GM23248 (cell line): Measurements from ENCODE around the gene TBC1D14.

ENCODE experiments used
- EZH2 ChIP-seq: fragments of 200-600 bp; sonication (generic); IDR thresholded peaks from 2 replicates; pipeline ENCODE4 v1.6.1; 2018; ENCODE audit warnings: antibody characterized with exemption, mild to moderate bottlenecking; ENCODE audit not compliant: insufficient read depth, poor library complexity, severe bottlenecking
- EZH2phosphoT487 ChIP-seq: fragments of 200-600 bp; sonication (generic); IDR thresholded peaks from 2 replicates; pipeline ENCODE4 v1.6.1; 2018; ENCODE audit warnings: antibody characterized with exemption, moderate library complexity, mild to moderate bottlenecking, low read depth; ENCODE audit not compliant: insufficient read depth

- TF ChIP-seq EZH2 (no peak), EZH2phosphoT487 (no peak)
Measured at GRCh38 chr4:6884341-6884870, 25.2 kb upstream of the TBC1D14 start.
